ENCODE data around the gene ATP9A.
"Not testable (repeated sequence)": the region's sequence is repeated elsewhere in the genome, so short reads cannot be mapped to it uniquely, and the experiment has no call there.

ATP9A gene

DNA sequence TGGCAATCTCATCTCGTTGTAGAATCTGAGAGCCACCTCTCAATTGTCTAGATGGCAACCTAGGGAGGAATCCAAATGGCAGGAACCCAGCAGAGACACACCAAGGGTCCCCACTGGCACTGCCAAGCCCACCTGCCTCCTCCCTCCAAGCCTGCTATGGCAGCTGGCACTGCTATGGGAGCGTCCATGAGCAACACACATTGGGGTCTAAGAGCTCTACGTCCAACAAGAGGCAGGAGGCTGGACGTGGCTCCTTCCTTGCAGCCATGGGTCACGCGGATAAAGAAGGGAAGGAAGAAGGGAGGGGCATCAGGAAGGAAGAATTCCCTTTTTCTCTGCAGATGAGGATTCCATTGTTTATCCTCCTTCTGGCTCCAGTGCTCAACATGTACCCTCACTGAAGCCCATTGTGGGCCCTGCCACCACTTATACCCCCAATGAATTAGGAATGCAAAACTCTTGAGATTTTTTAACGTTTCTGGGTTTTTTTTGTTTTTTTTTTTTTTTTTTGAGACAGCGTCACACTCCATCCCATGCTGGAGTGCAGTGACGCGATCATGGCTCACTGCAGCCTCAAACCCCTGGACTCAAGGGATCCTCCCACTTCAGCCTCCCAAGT is 17.3 kb downstream of the ATP9A start:
- no peak for DNase-seq

DNA sequence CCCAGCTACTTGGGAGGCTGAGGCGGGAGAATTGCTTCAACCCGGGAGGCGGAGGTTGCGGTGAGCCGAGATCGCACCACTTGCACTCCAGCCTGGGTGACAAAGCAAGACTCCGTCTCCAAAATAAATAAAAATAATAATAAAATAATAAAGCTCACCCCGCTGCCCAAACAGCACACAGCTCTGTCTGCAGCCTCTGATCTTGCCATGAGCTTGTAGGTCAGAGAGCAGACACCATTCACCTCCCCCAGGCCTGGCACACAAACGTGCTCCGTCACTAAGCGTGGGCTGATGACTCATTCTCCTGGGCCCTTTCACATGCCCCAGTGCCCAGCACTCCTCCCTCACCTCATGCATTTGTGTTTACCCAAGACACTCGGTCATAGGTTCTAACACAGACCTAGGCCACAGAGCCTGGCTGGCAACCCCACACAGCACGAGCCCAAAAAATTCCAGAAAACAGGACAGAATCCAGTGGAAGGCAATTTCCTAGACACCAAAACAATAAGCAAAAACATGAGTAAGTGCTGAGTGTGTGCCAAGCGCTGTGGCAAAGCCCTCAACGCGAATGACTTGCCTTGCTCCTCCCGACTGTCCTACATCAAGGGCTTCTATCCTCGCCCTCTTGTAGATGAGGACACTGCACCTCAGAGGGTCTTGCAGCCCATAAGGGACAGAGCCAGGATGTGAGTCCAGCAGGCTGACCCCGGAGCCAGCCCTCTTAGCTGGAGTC is 18.0 kb downstream of the ATP9A start:
- DNase-seq = peak; percentile 41 to 56

DNA sequence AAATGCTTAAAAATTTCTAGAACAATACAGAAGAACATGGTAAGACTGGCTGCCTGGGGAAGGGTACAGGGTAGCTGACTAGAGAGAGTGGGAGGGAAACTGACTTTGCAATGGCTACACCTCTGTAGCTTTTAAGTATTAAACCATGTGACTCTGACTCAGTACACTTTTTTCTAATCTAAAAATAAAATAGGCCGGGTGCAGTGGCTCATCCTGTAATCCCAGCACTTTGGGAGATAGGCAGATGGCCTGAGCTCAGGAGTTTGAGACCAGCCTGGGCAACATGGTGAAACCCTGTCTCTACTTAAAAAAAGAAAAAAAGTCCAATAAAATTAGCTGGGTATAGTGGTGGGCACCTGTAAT is 18.5 kb downstream of the ATP9A start:
- DNase-seq = no peak

GRCh38 chr20:51747182-51747911 is 20.8 kb downstream of the ATP9A start:
- DNase-seq = no peak

- no peak for DNase-seq
These were observed 22.4 kb downstream of the ATP9A start for GRCh38 chr20:51745804-51746203.

- DNase-seq = no peak
These were observed 27.4 kb downstream of the ATP9A start for GRCh38 chr20:51740838-51741237.

DNA sequence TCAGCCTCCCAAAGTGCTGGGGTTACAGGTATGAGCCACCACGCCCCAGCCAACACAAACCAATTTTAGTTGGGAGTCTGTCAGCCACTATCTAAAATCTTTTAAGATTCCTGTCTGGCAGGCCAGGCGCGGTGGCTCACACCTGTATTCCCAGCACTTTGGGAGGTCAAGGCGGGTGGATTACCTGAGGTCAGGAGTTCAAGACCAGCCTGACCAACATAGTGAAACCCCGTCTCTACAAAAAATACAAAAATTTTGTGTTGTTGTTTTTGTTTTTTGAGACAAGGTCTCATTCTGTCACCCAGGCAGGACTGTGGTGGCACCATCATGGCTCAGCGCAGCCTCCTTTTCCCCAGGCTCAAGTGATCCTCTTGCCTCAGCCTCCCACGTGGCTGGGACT is 27.9 kb downstream of the ATP9A start:
- DNase-seq = not testable (repeated sequence)

GRCh38 chr20:51739722-51740249 is 28.4 kb downstream of the ATP9A start:
- DNase-seq = no peak

DNA sequence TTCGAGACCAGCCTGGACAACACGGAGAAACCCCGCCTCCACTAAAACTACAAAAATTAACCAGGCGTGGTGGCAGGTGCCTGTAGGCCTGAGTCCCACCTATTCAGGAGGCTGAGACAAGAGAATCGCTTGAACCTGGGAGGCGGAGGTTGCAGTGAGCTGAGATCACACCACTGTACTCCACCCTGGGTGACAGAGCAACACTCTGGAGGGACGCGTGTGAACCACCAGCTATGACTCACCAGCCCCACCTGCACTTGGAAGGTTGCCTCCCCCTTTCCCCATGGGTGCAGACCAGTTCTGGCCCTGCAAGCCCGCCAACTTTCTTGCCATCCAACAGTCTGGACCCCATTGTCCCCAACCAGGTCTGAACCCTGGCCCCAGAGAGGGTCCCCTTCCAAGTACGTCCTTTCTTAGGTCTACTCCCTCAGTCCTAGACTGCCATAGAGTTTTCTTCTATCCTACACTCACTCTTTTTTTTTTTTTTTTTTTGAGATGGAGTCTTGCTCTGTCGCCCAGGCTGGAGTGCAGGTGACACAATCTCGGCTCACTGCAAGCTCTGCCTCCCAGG is 29.2 kb downstream of the ATP9A start:
- DNase-seq = no peak

GRCh38 chr20:51738261-51738660 is 29.9 kb downstream of the ATP9A start:
- DNase-seq = not testable (repeated sequence)

DNA sequence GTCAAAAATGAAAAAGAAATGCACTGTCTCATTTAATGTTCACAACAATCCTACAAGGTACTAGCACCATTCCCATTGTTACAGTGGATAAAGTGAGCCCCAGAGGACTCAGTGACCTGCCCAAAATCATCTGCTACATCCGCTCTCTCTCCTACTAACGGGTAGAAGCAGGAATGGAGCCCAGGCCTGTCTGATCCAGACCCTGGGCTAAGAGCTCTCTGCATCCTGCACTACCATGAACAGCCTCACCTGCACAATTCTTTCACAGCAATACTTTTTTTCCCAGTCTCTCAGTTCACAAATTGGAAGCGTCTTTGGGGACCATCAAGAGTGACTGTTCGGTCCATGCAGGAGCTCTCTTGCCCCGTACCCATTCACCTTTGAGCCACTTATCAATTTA is 31.2 kb downstream of the ATP9A start:
- DNase-seq = no peak

DNA sequence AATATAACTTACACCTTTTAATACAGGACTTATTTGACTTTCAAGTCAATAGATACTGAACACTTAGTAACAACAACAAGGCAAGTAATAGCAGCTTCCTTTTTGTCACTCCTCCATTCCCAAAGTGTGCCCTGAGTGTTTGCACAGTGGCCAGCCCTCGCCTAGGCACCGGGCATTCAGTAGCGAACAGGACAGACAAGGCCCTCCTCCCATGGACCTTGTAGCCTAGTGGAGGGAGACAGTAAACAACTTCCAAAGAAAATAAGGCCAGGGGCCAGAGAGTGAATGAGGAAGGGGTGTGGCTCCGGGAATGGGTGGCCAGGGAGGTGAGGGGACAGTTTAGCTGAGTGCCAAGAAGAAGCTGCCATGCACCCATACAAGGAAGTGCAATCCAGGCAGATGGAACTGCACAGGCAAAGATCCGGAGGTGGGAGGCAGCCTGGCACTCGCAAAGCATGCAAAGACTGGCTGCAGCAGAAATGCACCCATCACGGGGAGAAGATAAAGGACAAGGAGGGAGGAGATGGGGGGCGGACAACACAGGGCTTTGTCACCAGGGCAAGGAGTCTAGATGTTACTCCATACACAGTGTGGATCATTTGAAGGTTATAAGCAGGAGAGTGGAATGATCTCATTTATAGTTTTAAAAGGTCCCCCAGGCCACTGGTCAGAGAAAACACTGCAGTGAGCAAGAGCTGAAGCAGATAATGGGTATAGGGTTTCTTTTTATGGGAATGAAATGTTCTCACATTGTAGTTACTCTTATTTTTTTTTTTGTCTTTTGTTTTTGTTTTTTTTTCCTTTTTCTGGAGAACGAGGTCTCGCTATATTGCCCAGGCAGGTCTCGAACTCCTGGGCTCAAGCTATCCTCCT is 32.2 kb downstream of the ATP9A start:
- DNase-seq = no peak

GRCh38 chr20:51734876-51735720 is 33.1 kb downstream of the ATP9A start:
- DNase-seq = no peak

- DNase-seq = no peak
These were observed 35.1 kb downstream of the ATP9A start for GRCh38 chr20:51733070-51733469.

DNA sequence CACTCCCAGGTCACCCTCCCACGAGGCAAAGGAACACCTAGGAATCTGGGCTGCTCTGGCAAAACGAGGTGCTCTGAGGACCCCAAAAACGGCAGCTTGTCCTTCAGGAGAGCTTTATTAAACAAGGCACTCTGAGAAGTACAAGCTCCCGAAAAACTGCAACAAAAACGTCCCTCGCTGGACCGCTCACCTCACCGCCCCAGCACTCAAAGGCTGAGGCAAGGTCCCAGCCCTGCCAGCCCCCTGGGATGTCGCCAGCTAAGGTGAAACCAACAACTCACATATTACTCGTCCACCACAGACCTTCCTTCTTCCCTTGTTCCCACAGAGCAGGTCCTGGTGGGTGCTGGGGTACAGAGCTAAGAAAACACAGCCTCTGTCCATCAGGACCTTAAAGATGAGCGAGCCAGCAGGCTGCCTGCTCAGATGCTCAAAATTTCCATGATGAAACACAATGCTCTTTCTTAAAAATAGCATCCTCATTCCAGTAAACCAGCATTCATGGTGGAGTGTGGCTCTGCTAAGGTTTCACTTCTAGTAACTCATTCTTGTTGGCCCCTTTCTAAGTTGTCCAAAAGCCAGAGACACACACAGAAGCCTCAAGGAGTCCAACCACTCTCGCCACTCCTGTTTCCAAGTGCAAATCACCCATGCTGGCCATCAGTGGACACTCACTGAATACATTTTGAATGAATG is 35.9 kb downstream of the ATP9A start:
- no peak for DNase-seq

DNA sequence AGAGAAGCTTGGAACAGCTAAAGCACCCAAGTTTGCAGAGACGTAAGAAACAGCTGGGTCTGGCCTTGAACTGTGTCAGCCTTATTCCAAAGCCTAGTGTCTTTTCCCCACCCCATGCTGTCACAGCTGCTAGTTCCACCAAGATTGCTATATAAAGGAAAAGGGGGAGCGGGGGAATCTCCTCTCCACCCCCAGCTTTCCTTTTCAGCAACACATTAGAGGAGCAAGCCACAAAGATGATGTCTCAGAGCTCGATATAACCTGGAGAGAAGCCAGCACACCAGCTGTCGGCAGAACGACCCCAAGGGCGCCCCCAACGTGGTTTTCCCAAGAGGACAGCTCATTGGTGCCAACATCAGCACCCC is 36.5 kb downstream of the ATP9A start:
- DNase-seq = no peak

- DNase-seq = no peak
These were observed 38.4 kb downstream of the ATP9A start for GRCh38 chr20:51729771-51730170.

DNA sequence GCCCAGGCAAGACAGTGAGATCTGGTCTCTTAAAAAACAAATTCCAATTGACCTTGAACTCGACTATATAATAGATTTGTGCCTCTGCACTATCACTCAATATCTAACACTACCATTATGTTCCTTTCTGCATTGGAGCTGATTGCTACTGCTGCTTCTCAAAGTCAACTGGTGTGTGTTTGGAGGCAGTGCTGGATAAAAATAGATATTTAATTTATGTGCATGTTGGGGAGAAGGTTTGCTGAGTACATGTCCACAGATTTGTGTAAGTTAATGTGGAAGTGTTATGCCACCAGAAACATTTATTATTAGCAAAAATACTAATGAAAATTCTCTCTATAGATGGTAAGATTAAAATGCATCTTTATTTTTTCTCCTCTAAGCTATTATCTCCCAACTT is 39.5 kb downstream of the ATP9A start:
- no peak for DNase-seq

- DNase-seq = no peak
These were observed 40.3 kb downstream of the ATP9A start for GRCh38 chr20:51727872-51728271.

- no peak for DNase-seq
These were observed 42.5 kb downstream of the ATP9A start for GRCh38 chr20:51725584-51726176.

GRCh38 chr20:51723026-51723425 is 45.2 kb downstream of the ATP9A start:
- not testable (repeated sequence) for DNase-seq
